Upper lobe of right lung (tissue), 1 donor: ENCODE results near the gene CFTR. TPM values are rescaled to one million over a fixed set of nuclear protein-coding genes. Genes with fewer than 3 reads are reported as not detected.

Source experiments
- ATAC-seq: fragments of 200-7000 bp; cut with Tn5 transposase; one replicate; pipeline ENCODE4 v1.9.1; 2020; ENCODE audit warnings: mild to moderate bottlenecking, moderate library complexity
- DNase-seq: peaks from one replicate; pipeline ENCODE4 v3.0.0-alpha.2; 2020
- H3K27ac ChIP-seq: fragments of 200-600 bp; one replicate; pipeline ENCODE4 v1.8.0; 2022
- H3K27me3 ChIP-seq: fragments of 200-600 bp; one replicate; pipeline ENCODE4 v1.8.0; 2022; ENCODE audit warnings: mild to moderate bottlenecking
- H3K36me3 ChIP-seq: fragments of 200-600 bp; one replicate; pipeline ENCODE4 v1.8.0; 2022
- H3K4me1 ChIP-seq: fragments of 200-600 bp; one replicate; pipeline ENCODE4 v1.8.0; 2022
- H3K4me3 ChIP-seq: fragments of 200-600 bp; one replicate; pipeline ENCODE4 v1.8.0; 2022; ENCODE audit warnings: mild to moderate bottlenecking
- H3K9me3 ChIP-seq: fragments of 200-600 bp; one replicate; pipeline ENCODE4 v1.8.0; 2022
- CTCF ChIP-seq: fragments of 200-600 bp; IDR thresholded peaks from one replicate; pipeline ENCODE4 v1.8.0; 2022; ENCODE audit warnings: antibody characterized with exemption
- intact Hi-C: fragments of 100-400 bp; cut with DNase I; formaldehyde crosslinking; loops from one replicate; pipeline ENCODE4 v1.11.0; 2022
- total RNA-seq: library from RNA; stranded (reverse); fragmentation: NEBNext Ultra II Directional; extraction: Animal tissue kit (Norgen Biotek cat#: 25700); gene quantifications from one replicate; pipeline ENCODE4 v1.2.1, GENCODE V29; 2021
- donor health status: DM: no; HTN: yes; CAD: no; lungs with severe emphysema.

The CFTR gene
- total RNA-seq, 1 donor from 2014 or later, result 28.0 TPM

- intact Hi-C loops, result no loop called here
- no peak for TF ChIP-seq CTCF
- Histone ChIP-seq H3K4me1 (no peaks in the 10 kb centered on the region), H3K36me3 (no peaks in the 10 kb centered on the region), H3K4me3 (no peak overlapping the region), H3K9me3 (no peaks in the 10 kb centered on the region), H3K27ac (no peak overlapping the region), H3K27me3 (no peaks in the 10 kb centered on the region)
- DNase-seq, result no peak
- no peak for ATAC-seq
Observed at GRCh38 chr7:117631652-117632051, 151.8 kb downstream of the CFTR start.

- Histone ChIP-seq H3K9me3 (no peaks in the 10 kb centered on the region), H3K4me1 (no peaks in the 10 kb centered on the region), H3K27me3 (no peaks in the 10 kb centered on the region), H3K4me3 (no peak overlapping the region), H3K36me3 (no peaks in the 10 kb centered on the region), H3K27ac (no peak overlapping the region)
- intact Hi-C loops, result no loop called here
- no peak for DNase-seq
- no peak for TF ChIP-seq CTCF
- no peak for ATAC-seq
Observed at GRCh38 chr7:117637937-117638336, 158.1 kb downstream of the CFTR start.

GRCh38 chr7:117639966-117640365 lies 160.1 kb downstream of the CFTR start:
- Histone ChIP-seq H3K4me3 (no peak overlapping the region), H3K27ac (no peak overlapping the region), H3K36me3 (no peaks in the 10 kb centered on the region), H3K27me3 (no peaks in the 10 kb centered on the region), H3K4me1 (no peaks in the 10 kb centered on the region), H3K9me3 (no peaks in the 10 kb centered on the region)
- intact Hi-C loops, result no loop called here
- no peak for DNase-seq
- no peak for ATAC-seq
- no peak for TF ChIP-seq CTCF

GRCh38 chr7:117640465-117640864 lies 160.6 kb downstream of the CFTR start:
- Histone ChIP-seq H3K36me3 (no peaks in the 10 kb centered on the region), H3K4me3 (no peak overlapping the region), H3K4me1 (no peaks in the 10 kb centered on the region), H3K27ac (no peak overlapping the region), H3K9me3 (no peaks in the 10 kb centered on the region), H3K27me3 (no peaks in the 10 kb centered on the region)
- no peak for DNase-seq
- TF ChIP-seq CTCF, result no peak
- ATAC-seq, result no peak
- intact Hi-C loops, result no loop called here

GRCh38 chr7:117645481-117646165 lies 165.8 kb downstream of the CFTR start:
- no peak for TF ChIP-seq CTCF
- Histone ChIP-seq H3K27me3 (no peaks in the 10 kb centered on the region), H3K27ac (no peak overlapping the region), H3K36me3 (no peaks in the 10 kb centered on the region), H3K4me3 (no peak overlapping the region), H3K9me3 (no peaks in the 10 kb centered on the region), H3K4me1 (no peaks in the 10 kb centered on the region)
- intact Hi-C loops, result no loop called here
- ATAC-seq (no peak), DNase-seq (no peak)
